Kidney tubule cell (primary cell): ENCODE data around the gene NME7.
"Not testable (repeated sequence)": the region's sequence is repeated elsewhere in the genome, so short reads cannot be mapped to it uniquely, and the experiment has no call there.

Source experiments
- DNase-seq: peaks from one replicate; pipeline ENCODE4 v3.0.0-alpha.2; 2018; ENCODE audit warnings: low spot score

Gene NME7

GRCh38 chr1:169126335-169126734 lies 241.3 kb downstream of the NME7 start:
- no peak for DNase-seq

- DNase-seq = not testable (repeated sequence)
Measured at GRCh38 chr1:169125597-169125996, 242.0 kb downstream of the NME7 start.

- peak; percentile 67 for DNase-seq
Measured at GRCh38 chr1:169124459-169124858, 243.1 kb downstream of the NME7 start.

GRCh38 chr1:169122976-169123375 lies 244.6 kb downstream of the NME7 start:
- DNase-seq = no peak

GRCh38 chr1:169121146-169121923 lies 246.3 kb downstream of the NME7 start:
- peak; percentile 67 for DNase-seq

GRCh38 chr1:169120066-169120465 lies 247.5 kb downstream of the NME7 start:
- DNase-seq = no peak

GRCh38 chr1:169119405-169119804 lies 248.2 kb downstream of the NME7 start:
- peak; percentile 94 for DNase-seq

- DNase-seq = no peak
Measured at GRCh38 chr1:169118227-169118626, 249.4 kb downstream of the NME7 start.

GRCh38 chr1:169117599-169117998 lies 250.0 kb downstream of the NME7 start:
- peak; percentile 66 for DNase-seq

- DNase-seq = no peak
Measured at GRCh38 chr1:169117014-169117413, 250.6 kb downstream of the NME7 start.

GRCh38 chr1:169115891-169116585 lies 251.6 kb downstream of the NME7 start:
- peak; percentile 98 for DNase-seq

- peak; percentile 99 for DNase-seq
Measured at GRCh38 chr1:169113613-169114119, 253.9 kb downstream of the NME7 start.

- DNase-seq = peak; percentile 36
Measured at GRCh38 chr1:169112241-169112640, 255.4 kb downstream of the NME7 start.

GRCh38 chr1:169111472-169111871 lies 256.1 kb downstream of the NME7 start:
- DNase-seq = no peak

GRCh38 chr1:169110689-169111447 lies 256.7 kb downstream of the NME7 start:
- DNase-seq = peak; percentile 73

- no peak for DNase-seq
Measured at GRCh38 chr1:169110236-169110635, 257.4 kb downstream of the NME7 start.

GRCh38 chr1:169109561-169110134 lies 257.9 kb downstream of the NME7 start:
- peak; percentile 93 for DNase-seq

- peak; percentile 69 for DNase-seq
Measured at GRCh38 chr1:169108863-169109560, 258.6 kb downstream of the NME7 start.

- DNase-seq = no peak
Measured at GRCh38 chr1:169108223-169108622, 259.4 kb downstream of the NME7 start.

- DNase-seq = peak; percentile 80
Measured at GRCh38 chr1:169107603-169108208, 259.9 kb downstream of the NME7 start.
